GM21381 (cell line): ENCODE measurements around the gene INTS11.

Experiments used
- ATAC-seq: cut with Tn5 transposase; IDR thresholded peaks from one replicate; pipeline ENCODE4 v1.9.1; 2021; ENCODE audit warnings: mild to moderate bottlenecking, moderate library complexity; ENCODE audit not compliant: unreplicated experiment

INTS11 gene

DNA sequence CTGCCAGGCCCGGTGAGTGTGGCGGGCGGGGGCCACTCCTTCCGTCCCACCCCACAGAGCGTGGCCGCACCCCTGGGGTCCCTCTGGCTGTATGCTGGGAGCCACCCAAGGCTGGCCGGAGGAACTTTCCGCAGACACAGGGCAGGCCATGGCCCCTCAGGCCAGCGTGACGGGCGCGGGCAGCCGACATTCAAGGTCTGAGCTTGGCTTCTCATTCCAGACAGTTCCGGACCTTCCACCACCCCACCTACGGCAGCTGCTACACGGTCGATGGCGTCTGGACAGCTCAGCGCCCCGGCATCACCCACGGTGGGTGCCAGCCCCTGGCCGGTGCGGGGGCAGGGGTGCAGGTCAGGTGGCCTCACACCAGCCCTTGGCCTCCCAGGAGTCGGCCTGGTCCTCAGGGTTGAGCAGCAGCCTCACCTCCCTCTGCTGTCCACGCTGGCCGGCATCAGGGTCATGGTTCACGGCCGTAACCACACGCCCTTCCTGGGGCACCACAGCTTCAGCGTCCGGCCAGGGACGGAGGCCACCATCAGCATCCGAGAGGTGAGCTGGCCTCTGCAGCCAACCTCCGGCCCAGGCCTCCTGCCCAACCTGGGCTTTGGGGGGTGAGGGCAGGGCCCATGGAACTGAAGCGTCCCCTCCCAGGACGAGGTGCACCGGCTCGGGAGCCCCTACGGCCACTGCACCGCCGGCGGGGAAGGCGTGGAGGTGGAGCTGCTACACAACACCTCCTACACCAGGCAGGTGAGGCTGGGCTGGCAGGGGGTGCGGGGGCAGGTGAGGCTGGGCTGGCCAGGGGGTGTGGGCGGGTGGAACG is 37.0 kb downstream of the INTS11 start:
- ATAC-seq: no peak

DNA sequence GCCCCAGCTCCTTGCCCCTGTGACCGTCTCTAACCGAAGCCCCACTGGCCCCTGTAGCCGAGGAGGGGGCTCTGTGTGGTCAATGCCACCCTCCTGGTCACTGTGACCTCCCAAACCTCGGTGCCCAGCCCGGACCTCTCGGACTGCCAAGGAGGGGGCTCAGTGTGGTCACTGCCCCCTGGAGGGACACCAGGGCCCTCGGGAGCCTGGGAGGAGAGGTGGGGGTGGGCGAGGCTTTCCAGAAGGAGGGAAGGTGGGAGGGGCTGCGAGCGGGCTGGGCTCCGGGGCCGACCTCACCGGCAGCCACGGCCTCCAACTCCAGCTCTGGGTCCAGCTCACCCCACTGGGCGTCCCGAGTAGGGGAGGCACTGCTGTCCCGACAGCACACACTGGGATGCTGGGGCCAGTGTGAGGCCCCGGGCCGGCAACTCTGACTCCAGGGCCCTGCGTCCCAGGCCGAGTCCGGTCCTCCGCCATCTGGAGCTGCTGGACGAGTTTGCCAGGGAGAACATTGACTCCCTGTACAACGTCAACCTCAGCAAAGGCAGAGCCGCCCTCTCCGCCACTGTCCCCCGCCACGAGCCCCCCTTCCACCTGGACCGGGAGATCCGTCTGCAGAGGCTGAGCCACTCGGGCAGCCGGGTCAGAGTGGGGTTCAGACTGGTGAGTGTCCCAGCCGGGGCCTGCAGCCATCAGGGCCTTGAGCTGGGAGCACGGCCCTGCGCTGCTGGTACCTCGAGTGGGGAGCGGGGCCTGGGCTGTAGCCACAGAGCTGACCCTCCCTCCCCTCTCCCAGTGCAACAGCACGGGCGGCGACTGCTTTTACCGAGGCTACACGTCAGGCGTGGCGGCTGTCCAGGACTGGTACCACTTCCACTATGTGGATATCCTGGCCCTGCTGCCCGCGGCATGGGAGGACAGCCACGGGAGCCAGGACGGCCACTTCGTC is 37.9 kb downstream of the INTS11 start:
- no peak for ATAC-seq

DNA sequence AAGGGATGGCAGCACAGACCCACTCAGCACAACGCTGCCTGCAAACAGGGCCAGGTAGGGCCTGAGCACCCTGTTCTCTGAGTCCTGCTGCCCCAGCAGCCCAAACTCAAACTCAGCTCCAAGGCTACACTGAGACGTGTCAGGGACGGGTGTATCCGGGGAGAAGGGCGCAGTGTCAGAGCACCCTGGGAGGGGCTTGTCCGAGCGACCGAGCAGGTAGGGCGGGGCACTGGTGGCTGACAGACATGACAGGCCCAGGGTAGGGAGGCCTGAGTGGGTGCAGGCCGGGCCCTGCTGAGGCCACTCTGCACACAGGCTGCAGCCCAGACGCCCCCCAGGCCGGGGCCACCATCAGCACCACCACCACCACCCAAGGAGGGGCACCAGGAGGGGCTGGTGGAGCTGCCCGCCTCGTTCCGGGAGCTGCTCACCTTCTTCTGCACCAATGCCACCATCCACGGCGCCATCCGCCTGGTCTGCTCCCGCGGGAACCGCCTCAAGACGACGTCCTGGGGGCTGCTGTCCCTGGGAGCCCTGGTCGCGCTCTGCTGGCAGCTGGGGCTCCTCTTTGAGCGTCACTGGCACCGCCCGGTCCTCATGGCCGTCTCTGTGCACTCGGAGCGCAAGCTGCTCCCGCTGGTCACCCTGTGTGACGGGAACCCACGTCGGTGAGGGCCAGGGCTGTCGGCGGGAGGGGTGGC is 38.7 kb downstream of the INTS11 start:
- no peak for ATAC-seq

DNA sequence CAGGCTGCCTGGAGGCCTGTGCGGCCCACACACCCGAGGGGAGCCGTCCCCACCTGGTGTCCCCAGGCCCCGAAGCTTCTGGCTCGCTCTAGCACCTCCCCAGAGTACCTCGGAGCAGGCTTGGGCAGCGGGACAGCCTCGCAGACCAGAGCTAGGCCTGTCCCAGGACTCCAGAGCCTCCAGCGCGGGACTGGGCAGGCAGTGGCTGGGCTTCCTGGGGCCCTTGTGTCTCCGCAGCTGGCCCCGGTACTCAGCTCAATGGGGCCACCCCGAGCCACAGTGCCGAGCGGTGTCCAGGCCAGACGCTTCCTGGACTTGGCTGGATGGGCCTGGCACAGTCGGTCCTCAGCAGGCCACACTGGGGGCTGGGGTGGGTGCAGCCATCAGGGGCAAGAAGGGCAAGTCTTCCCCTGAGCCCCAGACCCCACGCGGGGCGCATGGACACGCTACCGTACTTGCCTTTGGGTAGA is 39.3 kb downstream of the INTS11 start:
- ATAC-seq: no peak

DNA sequence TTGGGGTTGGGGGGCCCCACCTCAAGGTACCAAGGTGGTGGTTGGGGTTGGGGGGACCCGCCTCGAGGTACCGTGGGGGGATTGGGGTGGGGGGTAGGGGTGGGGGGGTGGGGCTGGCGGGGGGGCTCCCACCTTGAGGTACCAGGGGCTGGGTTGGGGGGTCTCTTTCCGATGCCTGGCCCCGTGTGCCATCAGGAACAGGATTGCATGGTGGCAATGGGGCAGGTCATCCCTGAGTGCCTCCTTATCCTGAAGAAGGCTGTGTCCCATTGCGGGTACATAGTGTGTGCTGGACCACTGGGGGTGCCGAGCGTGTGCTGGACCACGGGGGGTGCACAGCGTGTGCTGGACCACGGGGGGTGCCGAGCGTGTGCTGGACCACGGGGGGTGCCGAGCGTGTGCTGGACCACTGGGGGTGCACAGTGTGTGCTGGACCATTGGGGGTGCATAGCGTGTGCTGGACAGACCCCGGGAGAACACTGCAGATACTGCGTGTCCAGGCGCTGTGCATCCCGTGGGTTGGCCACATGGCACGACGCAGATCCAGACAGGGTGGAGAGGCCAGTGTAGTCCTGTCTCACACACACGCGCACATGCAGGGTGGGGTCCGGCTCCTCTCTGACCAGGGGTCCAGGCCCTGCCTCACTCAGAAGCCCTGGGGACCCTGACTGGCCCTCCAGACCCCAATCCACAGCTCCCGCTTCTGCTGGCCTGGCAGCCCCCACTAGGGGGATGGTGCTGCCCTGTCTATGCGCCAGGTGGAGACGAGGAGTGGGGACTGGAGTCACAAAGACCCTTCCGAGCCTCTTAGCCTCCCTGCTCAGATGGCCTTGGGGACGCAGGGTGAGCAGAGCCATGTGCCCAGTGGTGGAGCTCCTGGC is 40.0 kb downstream of the INTS11 start:
- no peak for ATAC-seq

DNA sequence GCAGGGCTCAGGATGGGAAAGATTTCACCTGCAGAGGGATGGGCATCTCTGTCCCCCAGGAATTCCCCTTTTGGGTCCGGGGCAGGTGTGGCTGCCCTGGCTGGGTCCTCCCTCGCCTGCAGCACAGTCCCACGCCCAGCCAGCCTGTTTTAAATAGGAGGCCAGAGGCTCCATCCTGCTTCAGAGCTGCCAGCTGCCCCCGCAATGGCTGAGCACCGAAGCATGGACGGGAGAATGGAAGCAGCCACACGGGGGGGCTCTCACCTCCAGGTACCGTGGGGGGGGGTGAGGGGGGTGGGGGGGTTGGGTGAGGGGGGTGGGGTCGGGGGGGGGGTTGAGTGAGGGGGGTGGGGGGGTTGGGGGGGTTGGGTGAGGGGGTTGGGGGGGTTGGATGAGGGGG is 40.6 kb downstream of the INTS11 start:
- no peak for ATAC-seq

DNA sequence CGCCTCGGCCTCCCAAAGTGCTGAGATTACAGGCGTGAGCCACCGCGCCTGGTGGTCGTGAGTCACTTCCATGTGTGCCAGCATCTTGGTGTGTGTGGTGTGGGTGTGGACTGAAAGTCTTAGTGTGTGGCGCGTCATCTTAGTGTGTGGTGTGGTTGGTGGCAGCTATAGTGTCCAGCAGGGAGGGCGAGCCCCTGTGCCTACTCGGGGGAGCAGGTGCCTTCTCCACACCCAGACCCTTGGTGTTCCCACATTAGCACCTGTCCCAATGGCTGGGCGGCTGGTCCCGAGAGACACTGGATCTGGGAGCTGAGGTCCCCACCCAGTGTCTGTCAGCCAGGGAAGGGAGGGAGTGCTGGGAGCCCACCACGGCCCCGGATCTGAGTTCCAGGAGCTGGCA is 41.5 kb downstream of the INTS11 start:
- ATAC-seq: no peak

DNA sequence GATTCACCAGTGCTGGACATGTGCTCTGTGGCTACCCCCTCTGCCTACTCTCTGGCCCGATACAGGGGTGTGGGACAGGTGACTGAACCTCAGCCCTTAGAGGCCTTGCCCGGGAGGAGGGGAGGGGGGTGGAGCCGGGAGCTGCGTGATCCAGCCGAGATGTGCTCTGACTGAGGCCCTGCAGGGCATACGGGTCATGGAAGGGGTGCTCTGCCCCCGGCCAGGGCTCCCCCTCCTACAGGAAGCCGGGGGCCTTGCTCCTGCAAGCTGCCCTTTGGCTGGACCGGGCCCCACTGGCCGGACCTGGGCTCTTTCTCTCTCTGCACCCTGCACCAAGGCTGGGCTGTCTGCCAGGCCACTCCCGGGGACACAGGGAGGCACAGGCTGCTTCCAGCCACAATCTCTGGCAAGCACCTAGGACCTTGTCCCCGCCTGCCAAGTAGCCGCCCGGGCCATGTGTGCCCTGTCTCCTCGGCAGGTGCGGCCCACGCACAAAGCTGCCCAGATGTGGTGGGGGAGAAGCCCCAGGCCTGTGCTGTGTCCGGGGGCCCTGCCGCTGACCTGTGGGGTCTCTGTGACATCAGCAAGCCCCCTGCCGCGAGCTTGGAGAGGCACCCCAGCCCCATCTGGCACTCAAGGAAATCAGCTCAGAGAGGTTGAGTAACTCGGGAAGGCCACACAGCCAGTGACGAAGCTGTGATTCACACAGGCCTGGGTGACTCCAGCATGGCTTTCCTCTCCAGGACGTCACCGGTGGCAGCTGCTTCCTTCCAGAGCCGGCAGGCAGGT is 42.7 kb downstream of the INTS11 start:
- no peak for ATAC-seq

DNA sequence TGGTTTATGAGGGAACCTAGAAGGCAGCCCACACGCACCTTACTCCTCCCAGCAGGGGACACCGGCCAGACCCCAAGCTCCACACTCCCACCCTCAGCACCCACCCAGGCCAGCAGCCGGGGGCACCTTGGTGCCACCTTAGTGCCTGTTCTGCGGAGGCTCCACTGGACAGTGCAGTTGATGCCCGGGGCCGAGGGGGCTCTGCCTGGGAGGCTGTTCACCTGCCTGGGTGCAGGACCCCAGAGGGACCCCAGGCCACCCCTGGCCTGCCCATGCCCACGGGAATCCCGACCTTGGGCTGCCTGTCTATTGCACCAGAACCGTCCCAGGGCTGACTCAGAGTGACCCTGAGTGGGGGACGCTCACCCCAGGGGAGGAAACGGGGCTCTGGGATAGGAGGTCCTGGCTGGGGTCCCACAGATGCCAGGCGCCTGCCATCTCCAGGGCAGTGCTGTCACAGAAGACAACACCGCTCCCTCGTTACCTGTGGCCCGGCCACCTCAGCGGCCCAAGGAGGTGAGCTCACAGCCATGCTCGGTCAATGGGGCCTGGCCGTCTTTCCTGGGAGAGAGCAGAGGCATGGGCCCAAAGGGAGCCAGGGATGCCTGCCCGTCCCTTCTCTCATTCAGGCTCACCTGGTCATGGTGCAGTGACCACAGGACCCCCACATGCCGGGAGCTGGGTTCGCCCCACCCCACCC is 43.5 kb downstream of the INTS11 start:
- no peak for ATAC-seq

DNA sequence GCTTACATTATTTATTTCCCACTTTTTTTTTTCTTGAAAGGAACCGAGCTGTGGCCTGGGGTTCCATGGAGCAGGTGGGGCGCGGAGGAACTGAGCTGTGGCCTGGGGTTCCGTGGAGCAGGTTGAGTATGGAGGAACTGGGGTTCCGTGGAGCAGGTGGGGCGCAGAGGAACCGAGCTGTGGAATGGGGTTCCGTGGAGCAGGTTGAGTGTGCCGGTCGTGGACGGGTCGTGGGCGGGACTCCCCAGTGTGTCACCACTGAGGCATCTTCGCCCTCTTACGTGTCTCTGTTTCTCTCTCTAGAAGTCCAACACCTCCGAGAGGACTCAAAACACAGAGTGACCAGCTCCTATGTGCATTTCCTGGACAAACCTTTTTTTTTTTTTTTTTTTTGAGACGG is 45.4 kb downstream of the INTS11 start:
- ATAC-seq: no peak

DNA sequence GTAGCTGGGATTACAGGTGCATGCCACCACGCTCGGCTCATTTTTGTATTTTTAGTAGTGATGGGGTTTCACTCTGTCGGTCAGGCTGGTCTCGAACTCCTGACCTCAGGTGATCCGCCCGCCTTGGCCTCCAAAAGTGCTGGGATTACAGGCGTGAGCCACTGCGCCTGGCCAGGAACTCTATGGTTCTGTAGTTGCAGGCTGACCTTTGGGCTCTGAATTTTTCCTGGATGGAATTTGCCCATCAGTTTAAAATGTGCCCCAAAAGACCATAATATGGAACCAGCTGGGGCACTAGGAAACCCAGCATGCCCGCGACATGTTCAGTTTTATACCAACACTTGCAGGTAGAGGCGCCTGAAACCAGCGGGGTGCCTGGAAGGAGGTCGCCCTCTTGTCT is 45.8 kb downstream of the INTS11 start:
- no peak for ATAC-seq

DNA sequence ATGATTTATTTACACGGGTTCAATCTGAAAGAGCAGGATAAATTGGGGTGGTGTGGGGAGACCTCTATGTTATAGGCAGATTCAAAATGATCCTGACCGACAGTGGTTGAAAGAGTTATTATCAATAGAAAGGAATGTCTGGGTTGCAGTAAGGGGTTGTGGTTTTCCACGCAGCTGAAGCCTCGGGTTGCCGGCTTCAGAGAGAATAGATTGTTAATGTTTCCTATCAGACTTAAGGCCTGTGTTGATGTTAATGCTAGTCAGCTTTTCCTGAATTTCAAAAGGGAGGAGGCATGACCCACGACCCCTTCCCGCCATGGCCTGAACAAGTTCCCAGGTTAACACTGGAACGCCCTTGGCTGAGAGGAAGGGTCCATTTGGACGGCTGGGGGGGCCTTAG is 48.6 kb downstream of the INTS11 start:
- no peak for ATAC-seq

DNA sequence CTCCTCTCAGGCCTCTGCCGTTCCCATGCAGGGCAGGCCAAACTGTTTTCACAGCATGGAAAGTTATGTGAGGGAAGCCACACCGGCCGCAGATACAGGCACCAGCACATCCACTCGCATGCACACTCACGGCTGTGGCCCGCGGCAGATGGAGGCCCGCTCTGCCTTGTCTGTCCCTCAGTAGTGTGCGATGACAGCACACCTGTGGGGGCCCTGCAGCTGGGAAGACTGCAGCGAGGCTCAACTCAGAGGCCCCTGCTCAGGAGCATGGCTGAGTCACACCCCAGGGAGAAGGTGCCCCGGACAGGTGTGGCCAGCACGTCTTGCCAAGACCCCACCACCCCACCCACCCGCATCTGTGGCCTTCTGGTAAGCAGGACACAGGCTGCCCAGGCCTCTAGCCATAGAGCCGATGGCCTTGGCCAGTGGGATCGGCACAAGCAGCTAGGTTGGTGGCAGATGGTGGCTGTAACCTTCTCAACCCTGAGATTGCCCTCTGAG is 49.5 kb downstream of the INTS11 start:
- no peak for ATAC-seq

DNA sequence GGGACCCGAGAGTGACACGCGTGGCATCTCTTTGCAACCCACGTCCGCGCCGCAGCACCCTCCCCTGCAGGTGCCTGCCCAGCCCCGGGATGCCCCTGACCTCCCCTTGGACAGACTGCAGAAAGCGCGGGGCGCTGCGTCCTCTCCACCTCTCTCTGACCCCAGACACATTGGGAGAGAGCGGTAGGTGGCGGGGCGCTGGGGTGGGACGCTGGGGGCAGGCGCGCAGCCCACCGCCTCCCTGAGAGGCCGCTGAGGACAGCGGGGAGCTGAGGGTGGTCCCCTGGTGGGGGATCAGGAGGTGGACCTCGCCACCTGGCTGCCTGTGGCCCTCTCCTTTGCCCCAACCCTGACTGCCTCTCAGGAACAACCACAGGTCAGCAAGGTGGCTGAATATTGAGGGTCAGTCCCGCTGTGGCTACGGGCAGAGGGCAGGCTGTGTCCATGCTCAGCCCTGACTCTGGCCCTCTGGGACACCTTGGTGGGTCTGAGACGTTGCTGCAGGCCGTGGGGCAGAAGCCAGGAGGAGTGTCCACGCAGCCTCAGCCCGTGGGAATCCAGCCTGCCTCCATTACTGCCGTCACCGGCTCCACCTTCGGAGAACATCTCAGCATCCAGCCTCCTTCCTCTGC is 50.0 kb downstream of the INTS11 start:
- ATAC-seq: peak; percentile 22

DNA sequence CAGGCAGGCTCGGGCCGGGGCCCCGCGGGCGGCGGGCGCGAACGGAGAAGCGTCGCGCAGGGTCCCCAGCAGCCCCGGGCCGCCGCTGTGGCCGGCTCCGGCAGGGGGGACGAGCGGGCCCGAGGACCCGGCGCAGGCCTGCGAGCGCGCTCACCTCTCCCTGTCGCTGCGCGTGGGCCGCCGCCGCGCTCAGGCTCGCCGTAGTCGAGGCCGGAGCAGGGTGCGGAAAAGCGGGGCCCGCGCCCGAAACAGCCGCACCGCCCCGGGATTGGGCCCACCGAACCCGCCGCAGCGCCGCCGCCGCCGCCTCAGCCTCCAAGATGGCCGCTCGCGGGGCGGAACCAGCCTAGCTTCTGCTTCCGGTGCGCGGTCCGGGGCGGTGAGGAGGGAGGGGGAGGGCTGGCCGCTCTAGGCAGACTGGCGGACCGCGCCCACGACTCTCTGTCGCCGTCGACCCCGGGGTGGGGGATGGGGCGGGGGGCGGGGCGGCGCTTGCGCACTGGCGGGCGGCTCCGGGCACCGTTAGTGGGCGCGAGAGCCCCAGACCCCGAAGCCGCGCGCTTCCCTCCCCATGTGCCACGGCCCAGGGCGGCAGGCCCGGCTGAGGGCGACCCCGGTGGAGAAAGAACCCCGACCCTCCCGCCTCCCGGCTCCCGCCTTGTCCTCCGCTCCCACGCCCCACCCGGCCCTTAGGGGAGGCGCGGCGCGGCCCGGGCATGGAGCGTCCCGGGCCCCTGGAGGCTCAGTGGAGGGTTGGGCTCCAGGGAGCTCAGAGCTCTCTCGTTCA is 50.8 kb downstream of the INTS11 start, which contains the start of gene UBE2J2:
UBE2J2 (minus strand) TSS at position 343 of the 787 bp plus-strand sequence. CDS start 5,862 bp downstream, outside the sequence.
- ATAC-seq: peak; percentile 83

DNA sequence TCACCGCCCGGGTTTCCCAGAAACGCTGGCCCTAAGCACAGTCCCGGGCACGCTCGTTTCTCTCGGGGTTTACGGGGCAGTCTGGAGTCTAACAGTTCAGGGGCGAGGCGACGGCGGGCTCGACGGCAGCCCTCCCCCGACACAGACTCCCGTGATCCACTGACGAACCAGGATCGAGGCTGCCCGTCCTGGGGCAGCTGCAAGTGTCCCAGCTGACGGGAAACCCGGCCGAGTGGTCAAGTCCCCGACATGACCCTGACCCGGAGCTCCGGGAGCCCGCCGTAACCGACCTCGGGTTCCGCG is 51.3 kb downstream of the INTS11 start:
- ATAC-seq: peak; percentile 27
